Left ventricle myocardium inferior (tissue), 1 donor: ENCODE data around the gene ATP8A1. TPM values are rescaled to one million over a fixed set of nuclear protein-coding genes. Genes with fewer than 3 reads are reported as not detected.
"Not testable (repeated sequence)": the region's sequence is repeated elsewhere in the genome, so short reads cannot be mapped to it uniquely, and the experiment has no call there.

Experiments
- DNase-seq: peaks from one replicate; pipeline ENCODE4 v3.0.0-alpha.2; 2020
- H3K27ac ChIP-seq: fragments of 200-600 bp; replicated peaks from 2 replicates; pipeline ENCODE4 v1.8.0; 2021
- H3K27me3 ChIP-seq: fragments of 200-600 bp; 2 replicates; pipeline ENCODE4 v1.8.0; 2021; ENCODE audit warnings: low read depth
- H3K36me3 ChIP-seq: fragments of 200-600 bp; 2 replicates; pipeline ENCODE4 v1.8.0; 2021
- H3K4me1 ChIP-seq: fragments of 200-600 bp; 2 replicates; pipeline ENCODE4 v1.8.0; 2021
- H3K4me3 ChIP-seq: fragments of 200-600 bp; 2 replicates; pipeline ENCODE4 v1.8.0; 2021; ENCODE audit warnings: mild to moderate bottlenecking, moderate library complexity
- H3K9me3 ChIP-seq: fragments of 200-600 bp; replicated peaks from 2 replicates; pipeline ENCODE4 v1.8.0; 2021
- CTCF ChIP-seq: fragments of 200-600 bp; IDR thresholded peaks from 2 replicates; pipeline ENCODE4 v1.8.0; 2021; ENCODE audit warnings: antibody characterized with exemption, mild to moderate bottlenecking, borderline replicate concordance
- intact Hi-C: fragments of 100-400 bp; cut with micrococcal nuclease; formaldehyde crosslinking; loops from one replicate; pipeline ENCODE4 v1.11.0; 2022
- long read RNA-seq: library from polyadenylated mRNA; unstranded; transcript quantifications from one replicate; pipeline ENCODE4 v2.0.0, GENCODE V29; 2021
- total RNA-seq: library from RNA; stranded (reverse); fragmentation: NEBNext Ultra II Directional; extraction: Animal tissue kit (Norgen Biotek cat#: 25700); gene quantifications from one replicate; pipeline ENCODE4 v1.2.1, GENCODE V29; 2021
- donor health status: DM: no; HTN: yes; CAD: no; lungs with severe emphysema.

Gene ATP8A1
- 19.2 TPM for total RNA-seq
- long read RNA-seq, full-length matches to known transcripts = 3 of 8 reads
- long read RNA-seq, partial matches to known transcripts = 4 of 8 reads
- long read RNA-seq, other reads (novel, unspliced or antisense) = 1 of 8 reads

DNA sequence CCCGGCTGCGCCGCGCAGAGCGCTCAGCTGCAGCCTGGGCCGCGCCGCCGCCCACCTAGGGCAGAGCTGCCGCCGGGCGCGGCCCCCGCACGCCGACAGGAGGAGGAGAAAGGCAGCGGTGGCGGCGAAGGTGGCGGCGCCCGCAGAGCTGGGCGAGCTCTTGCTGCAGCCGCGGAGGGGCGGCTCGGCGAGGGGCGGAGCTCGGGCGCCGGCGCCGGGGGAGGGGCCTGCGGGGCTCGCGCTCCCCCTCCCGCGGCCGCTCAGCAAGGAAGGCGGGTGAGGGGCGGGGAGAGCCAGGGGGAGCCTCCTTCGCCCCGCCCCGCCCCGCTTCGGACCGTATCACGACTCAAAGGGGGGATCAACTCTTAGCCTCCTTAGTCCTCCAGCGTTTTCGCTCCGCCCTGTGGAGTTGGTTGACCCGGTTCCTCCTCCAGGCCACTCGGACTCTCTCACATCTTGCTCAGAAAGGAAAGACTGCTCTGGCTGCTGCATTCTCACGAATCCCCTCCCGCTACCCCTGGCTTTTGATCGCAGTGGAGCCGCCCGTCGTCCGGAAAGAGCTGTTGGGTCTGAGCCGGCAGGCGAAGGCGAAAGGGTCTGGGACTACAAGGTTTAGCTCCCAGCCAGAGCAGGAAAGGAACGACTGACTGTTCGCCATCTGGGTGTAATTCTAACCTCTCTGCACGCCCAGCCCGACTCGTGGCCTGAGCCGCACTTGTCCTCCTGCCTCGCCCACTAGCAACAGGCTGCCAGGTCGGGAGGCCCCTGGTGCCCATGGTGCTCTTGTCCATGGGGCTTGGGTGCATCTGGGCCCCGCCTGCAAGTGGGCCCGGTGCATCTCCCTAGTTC lies at the start of gene ATP8A1:
Gene ATP8A1 (minus strand): TSS at position 162 of the 849 bp plus-strand sequence. CDS start 232 bp downstream, outside the sequence.
- no peak for TF ChIP-seq CTCF
- H3K4me1 ChIP-seq = peaks cover 65% of the 10 kb centered on the region

GRCh38 chr4:42706086-42706485 lies 49.2 kb upstream of the ATP8A1 start:
- Histone ChIP-seq H3K4me1 (no peaks in the 10 kb centered on the region), H3K27me3 (no peaks in the 10 kb centered on the region), H3K4me3 (no peak overlapping the region), H3K27ac (no peak overlapping the region), H3K9me3 (no peaks in the 10 kb centered on the region), H3K36me3 (no peaks in the 10 kb centered on the region)
- intact Hi-C loops = no loop called here
- TF ChIP-seq CTCF = no peak
- DNase-seq = no peak

More for the DNA sequence above, at the start of gene ATP8A1:
- DNase-seq = peak; percentile 96
- Histone ChIP-seq H3K27ac (peak within 1 kb of the TSS; percentile 96), H3K9me3 (peaks cover 4% of the 10 kb centered on the region), H3K36me3 (no peaks in the 10 kb centered on the region), H3K4me3 (peak within 1 kb of the TSS; percentile 78), H3K27me3 (no peaks in the 10 kb centered on the region)
- intact Hi-C loops = no loop called here

- Histone ChIP-seq H3K27me3 (no peaks in the 10 kb centered on the region), H3K27ac (no peak overlapping the region), H3K9me3 (peaks cover 7% of the 10 kb centered on the region), H3K36me3 (no peaks in the 10 kb centered on the region), H3K4me1 (no peaks in the 10 kb centered on the region), H3K4me3 (no peak overlapping the region)
- intact Hi-C loops = no loop called here
- no peak for DNase-seq
- no peak for TF ChIP-seq CTCF
Observed at GRCh38 chr4:42703813-42704212, 46.9 kb upstream of the ATP8A1 start.

DNA sequence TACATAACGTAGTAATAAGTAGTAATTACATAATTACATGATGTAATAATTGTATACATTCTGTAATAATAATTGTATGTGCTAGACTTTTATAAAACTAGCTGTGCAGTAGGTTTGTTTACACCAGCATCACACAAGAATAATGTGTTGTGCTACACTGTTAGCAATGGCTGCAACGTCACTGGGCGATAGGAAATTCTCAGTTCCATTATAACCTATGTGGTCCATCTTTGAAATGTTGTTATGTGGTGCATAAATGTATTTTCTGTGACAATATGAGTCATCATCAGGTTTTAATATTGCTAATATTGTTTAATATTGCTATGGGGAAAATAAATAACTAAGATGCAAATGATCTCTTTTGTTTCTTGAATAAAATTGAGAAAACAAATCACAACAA lies 46.0 kb upstream of the ATP8A1 start:
- intact Hi-C loops = no loop called here

DNA sequence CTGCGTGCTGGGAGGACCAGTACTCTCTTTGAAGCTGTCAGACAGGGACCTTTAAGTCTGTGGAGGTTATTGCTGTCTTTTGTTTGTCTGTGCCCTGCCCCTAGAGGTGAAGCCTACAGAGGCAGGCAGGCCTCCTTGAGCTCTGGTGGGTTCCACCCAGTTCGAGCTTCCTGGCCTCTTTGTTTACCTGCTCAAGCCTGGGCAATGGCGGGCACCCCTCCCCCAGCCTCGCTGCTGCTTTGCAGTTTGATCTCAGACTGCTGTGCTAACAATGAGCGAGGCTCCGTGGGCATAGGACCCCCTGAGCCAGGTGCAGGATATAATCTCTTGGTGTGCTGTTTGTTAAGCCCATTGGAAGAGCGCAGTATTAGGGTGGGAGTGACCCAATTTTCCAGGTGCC lies 44.9 kb upstream of the ATP8A1 start:
- H3K4me3 ChIP-seq, H3K27me3 ChIP-seq, H3K4me1 ChIP-seq, H3K36me3 ChIP-seq, intact Hi-C loops, DNase-seq, H3K27ac ChIP-seq: not testable (repeated sequence)
- H3K9me3 ChIP-seq = peaks cover 13% of the 10 kb centered on the region

More for the DNA sequence above, 46.0 kb upstream of the ATP8A1 start:
- DNase-seq = no peak
- TF ChIP-seq CTCF = no peak
- Histone ChIP-seq H3K36me3 (no peaks in the 10 kb centered on the region), H3K27me3 (no peaks in the 10 kb centered on the region), H3K4me3 (no peak overlapping the region), H3K9me3 (peaks cover 8% of the 10 kb centered on the region), H3K27ac (no peak overlapping the region), H3K4me1 (no peaks in the 10 kb centered on the region)

DNA sequence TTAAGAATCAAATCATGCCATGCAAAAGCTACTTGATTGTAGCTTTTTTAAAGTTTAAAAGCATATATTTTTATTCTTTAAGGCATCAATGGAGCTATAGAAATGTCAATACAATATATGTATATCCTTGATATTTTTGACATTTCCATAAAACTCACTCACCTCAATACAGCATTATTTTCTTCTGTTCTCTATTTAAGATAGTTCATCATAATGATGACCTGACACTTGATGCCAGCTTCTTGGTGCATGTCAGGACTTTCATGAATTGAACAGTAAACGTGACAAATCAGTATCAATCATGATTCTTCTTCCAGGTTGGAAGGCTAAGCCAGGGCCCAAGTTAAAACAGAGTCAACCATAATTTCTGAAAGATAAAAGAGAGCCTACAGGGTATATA lies 33.6 kb upstream of the ATP8A1 start:
- no peak overlapping the region for H3K4me3 ChIP-seq
- no peak for DNase-seq
- H3K4me1 ChIP-seq = no peaks in the 10 kb centered on the region
- TF ChIP-seq CTCF = no peak
- intact Hi-C loops = no loop called here
- no peaks in the 10 kb centered on the region for H3K27me3 ChIP-seq
- no peaks in the 10 kb centered on the region for H3K9me3 ChIP-seq
- H3K27ac ChIP-seq = no peak overlapping the region
- no peaks in the 10 kb centered on the region for H3K36me3 ChIP-seq
